Prostate gland (tissue), 2 donors: ENCODE results near the gene OVCH1.

Source experiments
- CTCF ChIP-seq, 4 experiments: fragments of 200-600 bp in 2 of 4; fragments of 450-650 bp in 2 of 4; sonication (generic) in 2 of 4; IDR thresholded peaks; 1 replicate in 3 of 4; 2 replicates in 1 of 4; pipeline ENCODE4 v1.5.1; 2016 to 2019; ENCODE audit warnings: antibody characterized with exemption in 4 of 4, mild to moderate bottlenecking in 2 of 4, moderate library complexity in 2 of 4
- POLR2A ChIP-seq: fragments of 450-650 bp; IDR thresholded peaks from one replicate; pipeline ENCODE4 v1.6.1; 2016; ENCODE audit warnings: antibody characterized with exemption, mild to moderate bottlenecking

GRCh38 chr12:29544428-29545101, 47.1 kb upstream of the OVCH1 start:
- TF ChIP-seq CTCF (IDR thresholded peaks at IDR 0.05) (no peak), POLR2A (no peak)
